GM21825 (cell line): Measurements from ENCODE around the gene TRAPPC12.
"Not testable (repeated sequence)": the region's sequence is repeated elsewhere in the genome, so short reads cannot be mapped to it uniquely, and the experiment has no call there.

Experiments
- ATAC-seq: cut with Tn5 transposase; IDR thresholded peaks from one replicate; pipeline ENCODE4 v1.9.1; 2021; ENCODE audit warnings: mild to moderate bottlenecking, moderate library complexity; ENCODE audit not compliant: unreplicated experiment

Gene TRAPPC12

DNA sequence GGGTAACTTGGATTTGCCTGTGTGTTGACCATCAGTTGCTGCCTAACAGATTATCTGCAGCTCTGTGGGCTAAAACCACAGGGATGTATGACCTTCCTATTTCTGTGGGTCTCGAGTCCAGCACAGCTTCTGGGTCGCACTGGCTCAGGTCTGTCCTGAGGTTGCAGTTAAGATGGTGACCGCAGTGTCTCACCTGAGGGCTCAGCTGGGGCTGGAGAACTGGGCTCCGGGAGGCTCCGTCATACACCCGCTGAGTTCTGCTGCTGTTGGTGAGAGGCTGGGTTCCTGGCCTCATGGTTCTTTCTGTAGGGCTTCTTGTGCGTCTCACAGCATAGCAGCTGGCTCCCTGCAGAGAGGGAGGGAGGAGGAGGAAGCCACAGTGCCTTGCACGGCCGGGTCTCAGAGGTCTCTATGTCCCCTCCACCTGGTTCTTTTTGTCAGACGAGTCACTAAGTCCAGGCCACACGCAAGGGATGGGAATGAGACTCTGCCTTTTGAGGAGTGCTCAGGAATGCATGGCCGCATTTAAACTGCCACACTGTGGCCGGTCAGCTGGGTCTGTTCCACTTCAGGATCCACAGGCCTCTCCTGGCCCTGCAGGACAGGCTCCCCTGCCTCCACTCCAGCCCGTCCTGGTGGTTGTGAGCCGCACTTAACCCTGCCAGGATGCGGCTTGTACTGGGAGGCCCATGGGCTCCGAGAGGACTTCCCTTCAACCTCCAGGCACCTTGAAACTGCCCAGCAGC, 72.6 kb downstream of the TRAPPC12 start:
- ATAC-seq = no peak

DNA sequence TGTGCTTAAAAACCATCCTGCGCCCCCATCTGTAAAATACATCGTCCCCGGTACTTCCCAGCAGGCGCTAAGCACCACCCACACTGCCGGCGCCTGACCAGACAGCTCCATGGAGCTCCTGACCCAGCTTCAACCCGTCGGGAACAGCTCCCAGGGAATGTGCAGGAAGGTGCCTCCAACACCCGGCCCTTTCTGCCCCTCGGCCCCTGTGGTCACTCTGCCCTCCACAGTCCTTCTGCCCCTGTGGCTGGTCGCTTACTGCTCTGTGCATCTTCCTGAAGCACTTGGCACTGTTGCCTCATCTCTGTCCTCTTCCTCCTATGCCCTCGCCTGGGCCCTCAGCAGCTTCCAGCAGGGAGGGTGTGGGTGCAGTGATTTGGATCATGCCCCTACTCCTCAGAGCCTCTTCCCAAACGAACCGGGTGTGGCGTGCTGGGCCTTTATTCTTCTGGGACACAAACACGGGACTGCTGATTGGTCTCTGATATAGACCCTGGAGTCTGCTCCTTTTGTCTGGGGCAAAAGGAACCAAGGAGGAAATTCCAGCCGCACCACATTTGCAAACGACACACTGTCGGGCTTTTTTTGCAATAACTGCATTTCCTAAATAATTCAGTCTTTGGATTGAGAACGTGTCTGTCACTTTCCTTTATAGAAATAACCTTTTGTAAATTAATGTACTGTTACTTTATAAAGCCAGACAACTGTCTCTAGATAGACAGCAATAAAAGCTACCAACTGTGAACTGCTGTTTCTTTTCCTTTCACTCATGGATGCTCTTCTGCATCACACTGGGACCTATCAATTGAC, 73.9 kb downstream of the TRAPPC12 start:
- ATAC-seq = no peak

DNA sequence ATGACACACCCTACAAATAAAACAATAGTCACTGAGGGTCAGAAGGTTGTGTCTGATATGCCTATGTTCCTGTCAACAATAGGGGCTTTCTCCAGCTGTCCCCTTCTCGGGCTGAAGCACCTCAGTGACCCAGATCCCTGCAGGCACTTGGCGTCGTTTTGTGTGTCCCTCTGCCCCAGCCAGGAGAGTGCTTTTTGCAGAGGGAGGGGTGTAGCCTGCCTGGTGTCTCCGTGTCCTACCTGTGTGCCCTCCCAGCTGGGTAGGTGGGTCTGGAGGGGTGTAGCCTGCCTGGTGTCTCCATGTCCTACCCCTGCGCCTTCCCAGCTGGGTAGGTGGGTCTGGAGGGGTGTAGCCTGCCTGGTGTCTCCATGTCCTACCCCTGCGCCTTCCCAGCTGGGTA, 74.5 kb downstream of the TRAPPC12 start:
- not testable (repeated sequence) for ATAC-seq

DNA sequence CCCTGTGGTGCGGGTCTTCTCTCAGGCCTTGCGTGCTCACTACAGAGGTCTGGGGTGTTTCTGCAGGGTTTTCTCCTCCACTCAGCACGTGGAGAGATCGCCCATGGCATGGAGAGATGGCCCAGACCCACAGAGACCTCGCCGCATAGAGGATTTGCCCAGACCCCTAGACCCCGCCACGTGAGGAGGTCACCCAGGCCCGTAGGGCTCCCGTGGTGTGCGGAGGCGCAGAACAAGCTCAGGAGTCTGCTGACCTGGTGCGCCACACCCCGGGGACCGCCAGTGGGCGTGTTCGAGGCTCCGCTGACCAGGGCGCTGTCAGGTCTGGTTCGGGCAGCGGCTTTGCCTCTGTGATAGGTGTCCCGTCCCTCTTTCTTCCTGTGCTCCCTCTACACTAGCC, 75.3 kb downstream of the TRAPPC12 start:
- ATAC-seq = no peak

DNA sequence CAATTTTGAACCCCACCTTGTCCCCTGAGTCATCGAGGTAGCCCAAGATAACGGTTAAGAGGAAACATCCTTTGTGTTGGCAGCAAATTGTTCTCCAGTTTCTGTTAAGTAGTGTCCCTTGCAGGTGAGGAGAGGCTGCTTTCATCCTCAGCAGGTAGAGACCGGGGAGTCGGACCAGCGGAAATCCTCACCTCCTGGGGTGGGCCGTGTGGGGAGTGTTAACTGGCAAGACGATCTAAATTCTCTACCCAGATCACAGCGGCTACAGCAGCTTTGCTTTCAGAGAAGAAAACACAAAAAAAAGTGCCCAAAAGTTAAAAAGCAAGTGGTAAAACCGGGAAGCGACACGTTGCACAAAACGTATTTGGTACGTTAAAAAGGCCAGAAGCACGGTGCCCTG, 76.6 kb downstream of the TRAPPC12 start:
- no peak for ATAC-seq

DNA sequence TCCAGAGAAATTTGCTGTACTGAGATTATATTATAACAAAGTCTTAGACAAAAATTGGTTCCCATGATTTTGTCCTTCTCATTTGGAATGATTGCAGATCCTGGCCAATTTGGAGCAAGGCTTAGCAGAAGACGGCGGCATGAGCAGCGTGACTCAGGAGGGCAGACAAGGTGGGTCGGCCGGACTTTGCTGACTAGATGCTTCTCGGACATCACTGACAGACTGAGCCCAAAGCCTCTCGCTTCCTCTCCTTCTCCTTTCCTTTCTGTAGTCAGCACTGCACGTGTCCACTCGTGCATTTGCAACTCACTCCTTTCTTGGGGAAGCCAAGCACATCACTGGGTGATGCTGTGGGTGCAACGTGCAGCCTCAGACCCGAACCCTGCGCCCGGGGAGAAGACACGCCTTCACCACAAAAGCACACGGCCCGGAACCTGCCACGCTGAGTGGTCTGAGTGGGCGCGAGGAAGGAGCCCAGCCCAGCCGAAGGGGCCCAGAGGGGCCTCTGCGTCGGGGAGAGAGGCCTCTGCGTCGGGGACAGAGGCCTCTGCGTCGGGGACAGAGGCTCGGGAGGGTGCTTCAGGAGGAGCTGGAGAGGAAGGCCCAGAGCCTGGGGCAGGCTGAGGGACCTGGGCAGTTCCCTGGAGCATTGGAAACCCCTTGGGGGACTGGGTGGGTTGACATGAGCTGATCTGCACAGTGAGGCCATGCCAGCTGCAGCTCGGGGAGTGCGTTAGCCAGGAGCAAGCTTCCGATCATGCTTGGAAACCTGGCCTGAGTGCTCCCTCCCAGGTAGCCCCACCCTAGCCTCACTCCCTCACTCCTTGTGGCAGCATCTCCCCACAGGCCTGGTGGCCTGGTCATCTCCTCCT, 78.3 kb downstream of the TRAPPC12 start:
- ATAC-seq = no peak

DNA sequence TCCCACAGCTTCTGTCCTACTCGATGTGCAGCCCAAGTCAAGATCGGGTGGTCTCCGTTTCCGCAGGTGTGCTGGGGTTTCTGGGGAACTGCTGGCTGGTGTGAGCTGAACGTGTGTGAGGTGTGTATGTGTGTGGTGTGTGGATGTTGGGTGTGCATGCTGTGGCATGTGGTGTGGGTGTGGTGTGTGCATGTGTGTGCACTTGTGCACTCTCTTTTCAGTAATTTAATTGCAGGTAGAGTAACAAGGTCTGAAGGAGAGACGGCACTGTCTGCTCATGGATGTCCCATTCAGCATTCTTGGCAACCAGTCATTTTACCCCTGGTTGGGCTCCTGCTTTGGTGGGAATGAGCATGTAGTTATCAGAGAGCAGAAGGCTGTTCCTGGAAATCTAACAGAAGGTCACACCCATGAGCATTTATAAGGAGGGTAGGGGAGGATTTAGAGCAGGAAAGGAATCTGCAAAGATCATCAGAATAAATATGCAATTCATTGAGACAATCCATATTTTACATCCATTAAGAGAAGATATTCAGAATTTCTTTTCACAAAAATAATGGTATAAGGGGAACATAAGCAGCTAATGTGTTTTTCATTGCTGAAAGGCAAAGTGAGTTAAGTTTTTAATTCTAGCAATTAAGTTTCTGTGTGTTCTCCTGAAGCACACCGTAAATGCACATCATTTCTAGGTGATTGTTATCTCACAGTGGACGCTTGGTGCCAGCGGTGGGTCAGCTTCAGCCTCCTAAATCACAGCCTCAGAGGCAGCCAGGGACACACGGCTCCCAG, 79.1 kb downstream of the TRAPPC12 start:
- ATAC-seq = no peak

DNA sequence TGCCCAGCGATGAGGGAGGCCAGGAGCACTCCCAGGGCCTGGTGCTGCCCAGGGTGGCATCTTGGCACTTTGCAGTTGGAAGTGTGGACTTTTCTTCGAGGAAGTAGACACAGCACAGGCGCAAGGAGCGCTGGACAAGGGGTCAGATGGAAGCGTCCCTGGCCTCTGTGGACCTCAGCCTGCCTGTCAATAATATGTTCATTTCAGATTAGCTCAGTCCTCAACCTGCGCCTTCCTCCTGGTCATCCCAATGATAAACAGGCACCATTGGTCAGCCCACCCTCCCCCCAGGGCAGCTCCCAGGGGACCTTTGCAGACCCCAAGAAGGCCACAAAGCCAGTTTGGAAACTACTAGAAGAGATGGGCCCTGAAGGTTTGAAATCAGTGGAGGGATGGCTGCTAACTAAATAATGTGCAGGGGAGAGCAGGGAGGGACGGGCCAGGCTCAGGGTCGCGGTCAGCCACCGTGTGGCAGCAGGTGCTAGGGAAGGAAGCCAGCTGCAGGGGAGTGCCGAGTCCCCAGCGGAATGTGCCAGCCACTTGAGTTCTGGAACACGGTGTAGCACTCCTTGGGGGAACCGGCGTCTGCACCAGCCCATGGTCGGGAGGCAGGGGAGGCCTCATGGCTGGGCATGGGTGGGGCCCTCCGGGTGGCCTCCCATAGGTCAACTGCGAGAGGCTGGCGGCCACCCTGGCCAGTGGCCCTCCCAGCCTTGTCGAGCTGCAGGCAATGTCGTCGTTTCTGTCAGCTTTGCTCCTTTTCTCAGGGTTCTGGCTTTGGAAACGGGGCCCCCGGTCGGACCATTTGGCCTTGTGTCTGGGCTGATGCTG, 79.9 kb downstream of the TRAPPC12 start:
- no peak for ATAC-seq

DNA sequence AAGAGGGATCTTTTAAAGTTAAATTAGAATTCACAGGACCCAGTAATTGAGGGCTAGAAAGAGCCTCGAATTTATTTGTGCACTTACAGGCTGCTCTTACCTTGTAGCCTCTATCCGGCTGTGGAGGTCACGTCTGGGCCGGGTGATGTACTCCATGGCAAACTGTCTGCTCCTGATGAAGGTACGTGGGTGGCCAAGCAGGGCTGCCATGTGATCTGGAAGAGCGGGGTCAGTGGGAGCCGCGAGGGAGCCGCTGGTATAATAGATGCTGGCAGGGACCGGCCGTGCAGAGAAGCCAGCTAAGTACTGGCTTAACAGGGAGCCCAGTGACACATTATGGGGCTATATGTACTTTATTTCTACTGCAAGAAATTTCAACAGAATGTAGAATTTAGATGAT, 80.7 kb downstream of the TRAPPC12 start:
- ATAC-seq = no peak

DNA sequence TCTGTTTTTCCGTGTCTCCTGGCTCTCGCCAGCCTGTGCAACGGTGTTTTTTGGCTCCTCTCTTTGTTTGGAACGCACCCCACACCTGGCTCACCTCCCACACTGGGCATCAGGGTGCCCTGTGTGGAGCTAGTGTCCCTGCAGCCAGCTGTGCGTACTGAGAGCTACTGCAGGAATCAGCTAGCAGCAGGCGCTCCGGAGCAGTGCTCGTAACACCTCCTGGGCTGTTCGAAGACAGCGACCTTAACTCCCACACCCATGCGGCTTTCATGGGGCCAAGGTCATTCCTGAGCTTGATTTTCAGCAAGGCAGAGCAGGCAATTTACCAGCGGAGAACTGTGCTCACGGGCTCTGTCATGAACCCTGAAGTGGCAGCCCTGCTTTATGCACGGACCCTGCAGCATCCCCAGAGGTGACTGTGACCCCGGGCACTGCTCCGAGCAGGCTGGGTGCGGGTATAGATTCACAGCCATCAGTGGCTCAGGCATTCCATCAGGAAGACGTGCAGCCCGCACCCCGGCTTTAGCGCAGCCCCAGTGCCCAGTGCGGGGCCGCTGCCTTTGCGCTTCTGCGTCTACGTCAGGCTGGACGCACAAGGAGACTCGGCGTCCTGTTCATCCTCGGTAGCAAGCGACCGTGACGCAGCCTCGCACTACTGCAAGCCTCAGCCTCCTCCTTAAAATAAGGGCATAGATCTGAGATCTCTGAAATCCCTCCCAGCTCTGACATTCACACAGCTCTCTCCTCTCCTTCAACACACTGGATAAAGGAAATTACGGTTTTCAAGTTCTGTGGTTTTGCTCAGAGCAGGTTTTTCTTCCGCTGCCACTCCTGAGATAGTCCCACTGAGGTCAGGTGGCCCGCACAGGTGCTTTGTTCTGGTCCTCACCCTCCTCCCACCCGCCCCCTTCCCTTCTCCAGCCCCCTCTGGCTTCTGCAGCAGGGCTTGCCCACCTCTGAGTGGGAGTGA, 81.6 kb downstream of the TRAPPC12 start:
- ATAC-seq = no peak

DNA sequence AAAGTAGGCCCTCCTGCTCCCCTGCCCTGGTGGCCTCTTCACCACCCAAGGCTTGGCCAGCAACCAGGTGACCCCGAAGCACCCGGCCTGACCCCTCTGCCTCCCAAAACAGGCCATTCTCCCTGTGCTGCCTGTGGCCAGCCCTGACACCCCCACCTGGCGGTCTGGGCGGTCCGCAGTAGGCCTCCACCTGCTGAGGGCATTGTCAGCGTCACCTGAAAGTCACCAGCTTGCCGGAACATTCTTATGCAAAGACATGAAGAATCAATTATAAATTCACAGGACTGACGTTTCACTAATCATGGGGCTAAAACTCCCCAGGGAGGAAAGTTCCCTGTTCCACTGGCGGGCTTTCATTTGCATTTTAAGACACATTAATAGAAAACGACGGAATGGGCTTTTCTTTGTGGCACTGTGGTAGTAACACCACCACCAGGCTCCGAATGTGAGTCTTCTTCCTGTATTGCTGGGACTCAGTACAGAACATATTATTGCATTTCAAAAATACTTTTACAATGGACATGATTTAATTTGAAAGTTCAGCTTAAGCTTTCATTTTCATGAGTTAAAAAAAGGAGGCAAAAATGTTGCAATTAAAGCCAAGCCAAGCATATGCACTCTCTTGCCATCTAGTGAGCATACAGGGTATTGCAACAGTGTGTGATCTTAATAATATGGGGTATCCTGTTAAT, 82.5 kb downstream of the TRAPPC12 start:
- ATAC-seq = peak; percentile 63

DNA sequence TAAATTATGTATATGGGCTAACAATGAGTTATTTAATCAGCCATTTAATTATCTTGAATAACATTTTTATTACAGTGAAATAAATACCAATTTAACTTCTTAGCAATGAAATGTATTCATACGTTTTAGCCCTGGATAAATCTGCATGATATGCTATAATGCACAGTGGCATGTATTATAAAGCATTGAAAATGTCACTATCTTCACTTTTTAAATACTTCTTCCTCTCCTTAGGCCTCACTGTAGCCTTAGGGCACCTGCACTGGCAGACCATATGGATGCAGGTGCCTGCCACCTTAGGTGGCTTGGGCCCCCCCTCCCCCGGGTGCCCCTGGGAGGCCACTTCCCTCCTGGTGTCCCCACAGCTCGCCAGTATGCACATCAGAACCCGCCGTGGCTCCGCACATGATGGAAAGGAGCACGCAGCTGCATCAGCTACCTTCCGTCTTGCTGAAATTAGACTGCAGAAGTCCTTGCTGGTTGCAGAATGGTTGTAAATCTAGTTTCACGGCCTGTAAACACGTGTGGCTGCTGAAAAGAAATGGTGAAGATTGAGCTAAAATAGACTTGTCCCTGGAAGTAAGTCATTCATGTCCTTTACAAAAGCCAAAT, 83.1 kb downstream of the TRAPPC12 start:
- ATAC-seq = no peak

DNA sequence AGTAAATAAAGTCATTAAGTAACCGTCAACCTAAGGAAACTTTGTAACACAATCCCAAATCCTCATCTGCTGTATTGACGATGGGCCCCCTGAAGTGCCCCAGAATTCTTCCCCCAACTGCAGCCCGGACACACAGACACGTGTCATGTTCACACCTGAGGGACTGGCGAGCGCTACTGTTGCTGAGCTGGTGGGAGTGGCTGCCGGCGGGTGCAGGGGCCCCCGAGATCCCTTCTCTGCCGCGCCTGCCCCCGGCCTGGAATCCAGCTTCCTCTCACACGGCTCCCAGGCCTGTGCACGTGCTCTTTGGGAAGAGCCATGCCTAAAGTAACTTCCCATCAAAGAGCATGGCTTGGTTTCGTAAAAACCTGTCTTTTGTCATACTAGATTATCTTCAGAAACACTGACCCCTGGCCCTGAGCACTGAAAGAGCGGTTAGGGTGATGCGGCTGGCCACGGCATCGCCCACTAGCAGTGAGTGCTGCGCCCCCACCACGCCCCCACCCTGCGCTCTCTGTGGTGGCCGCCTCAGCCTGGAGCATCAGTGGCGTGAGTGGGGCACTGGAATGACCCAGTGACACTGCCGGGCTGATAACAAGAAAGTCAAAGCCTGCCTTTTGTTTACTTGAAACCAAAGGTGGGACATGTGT, 83.8 kb downstream of the TRAPPC12 start:
- no peak for ATAC-seq

DNA sequence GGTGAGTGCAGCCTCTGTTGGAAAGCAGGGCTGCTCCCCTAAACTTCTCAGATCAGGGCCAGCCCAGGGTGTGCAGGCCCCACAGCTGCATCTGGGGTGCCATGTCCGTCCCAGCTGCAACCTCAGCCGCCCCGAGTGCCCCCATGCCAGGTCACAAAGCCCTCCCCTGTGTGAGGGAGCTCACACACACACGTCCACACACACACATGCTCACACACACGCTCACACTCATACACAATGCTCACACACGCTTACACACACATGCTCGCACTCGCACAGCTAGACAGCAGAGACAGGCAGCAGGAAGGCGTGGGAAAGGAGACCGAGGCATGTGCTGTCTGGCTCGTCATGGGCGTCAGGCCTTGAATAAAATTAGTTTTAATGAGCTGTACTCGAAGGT, 84.5 kb downstream of the TRAPPC12 start:
- no peak for ATAC-seq

DNA sequence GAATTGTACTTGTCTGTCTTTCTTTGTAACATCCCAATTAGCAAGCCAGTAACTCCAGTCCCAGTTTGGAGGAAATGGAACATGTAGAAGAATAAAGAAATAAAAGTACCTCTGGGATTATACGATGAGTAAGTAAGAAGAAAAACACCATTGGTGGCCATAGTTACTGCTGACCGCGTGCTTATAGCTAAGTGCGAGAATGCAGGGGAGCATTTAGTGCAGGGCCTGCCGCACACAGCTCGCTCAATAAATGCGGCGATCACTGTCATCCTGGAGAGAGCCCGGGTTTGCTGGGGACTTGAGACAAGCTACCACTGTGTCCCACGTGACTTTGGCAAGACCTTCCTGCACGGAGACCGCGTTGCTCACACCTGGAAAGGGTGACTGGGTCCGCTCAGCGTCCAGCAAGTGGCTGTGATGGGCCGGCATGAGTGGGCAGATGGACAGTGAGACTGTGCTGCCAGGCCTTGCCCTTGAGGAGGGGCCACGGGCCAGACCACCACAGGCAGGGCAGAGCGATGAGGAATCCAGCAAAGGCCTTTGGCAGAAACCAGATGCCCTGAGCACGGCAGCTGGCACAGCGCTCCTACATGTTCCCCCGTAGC, 85.0 kb downstream of the TRAPPC12 start:
- no peak for ATAC-seq

DNA sequence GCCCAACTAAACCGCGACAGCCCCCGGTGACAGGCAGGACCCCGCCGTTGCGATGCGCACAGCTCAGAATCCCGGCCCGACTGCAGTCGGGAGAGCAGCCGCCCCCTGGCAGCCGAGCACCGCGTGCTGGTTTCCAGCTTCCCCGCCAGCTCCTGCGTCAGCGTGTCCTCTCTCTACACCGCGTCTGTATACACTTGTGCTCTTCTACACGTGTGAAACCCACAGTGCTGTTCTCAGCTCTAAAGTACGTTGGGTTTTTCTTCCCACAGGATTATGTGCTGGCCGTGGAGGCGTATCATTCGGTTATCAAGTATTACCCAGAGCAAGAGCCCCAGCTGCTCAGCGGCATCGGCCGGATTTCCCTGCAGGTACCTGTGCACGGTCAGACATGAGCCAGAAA, 85.8 kb downstream of the TRAPPC12 start:
- no peak for ATAC-seq
